GM19467 (cell line): ENCODE results near the gene KCNJ12.
"Not testable (repeated sequence)": the region's sequence is repeated elsewhere in the genome, so short reads cannot be mapped to it uniquely, and the experiment has no call there.

Experiments
- ATAC-seq: cut with Tn5 transposase; IDR thresholded peaks from one replicate; pipeline ENCODE4 v1.9.1; 2021; ENCODE audit warnings: mild to moderate bottlenecking, moderate library complexity; ENCODE audit not compliant: unreplicated experiment

Gene KCNJ12

DNA sequence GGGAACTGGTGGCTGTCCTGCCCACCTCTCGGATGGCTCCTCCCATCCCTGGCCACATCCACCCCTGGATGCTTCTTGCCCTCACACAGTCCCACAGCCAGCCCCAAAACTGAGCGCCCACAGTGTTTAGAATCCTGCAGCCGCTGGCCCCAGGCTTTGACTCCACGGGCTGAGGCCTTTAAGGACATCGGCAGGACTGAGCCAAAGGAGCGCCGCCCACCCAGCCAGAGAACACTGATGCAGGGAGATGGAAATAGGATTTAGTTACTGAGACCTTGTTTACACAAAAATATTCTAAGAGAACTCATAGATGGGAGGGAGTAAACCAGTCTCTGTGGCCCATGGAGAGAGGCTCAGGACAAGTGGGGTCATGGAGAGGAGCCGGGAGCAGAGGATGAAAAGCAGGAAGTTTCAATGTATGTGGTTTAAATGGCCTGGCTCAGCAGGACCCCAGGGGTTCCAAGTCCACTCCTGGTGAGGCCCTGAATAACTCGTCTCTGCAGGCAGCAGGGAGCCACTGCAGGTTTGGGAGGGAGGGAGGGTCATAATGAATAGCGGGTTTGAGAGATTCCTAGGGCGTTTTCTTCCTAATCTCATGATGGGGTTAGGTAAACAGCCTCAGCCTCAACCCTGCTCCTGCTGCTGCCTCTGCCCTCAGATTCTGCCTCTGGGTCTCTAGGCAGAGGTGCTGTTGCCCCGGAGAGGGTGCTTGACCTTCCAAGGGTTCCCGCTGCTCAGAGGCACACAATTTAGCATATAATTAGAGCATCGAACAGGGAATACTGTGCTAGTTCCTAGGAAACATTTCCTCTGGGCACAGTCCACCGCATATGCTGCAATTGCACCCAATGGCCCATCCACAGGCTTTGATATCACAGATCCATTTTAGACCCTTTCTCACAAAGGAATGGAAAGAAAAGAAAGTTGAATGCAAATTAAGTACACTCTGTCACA is 61.0 kb downstream of the KCNJ12 start:
- not testable (repeated sequence) for ATAC-seq

- not testable (repeated sequence) for ATAC-seq
These were observed 62.3 kb downstream of the KCNJ12 start for GRCh38 chr17:21438316-21439014.

DNA sequence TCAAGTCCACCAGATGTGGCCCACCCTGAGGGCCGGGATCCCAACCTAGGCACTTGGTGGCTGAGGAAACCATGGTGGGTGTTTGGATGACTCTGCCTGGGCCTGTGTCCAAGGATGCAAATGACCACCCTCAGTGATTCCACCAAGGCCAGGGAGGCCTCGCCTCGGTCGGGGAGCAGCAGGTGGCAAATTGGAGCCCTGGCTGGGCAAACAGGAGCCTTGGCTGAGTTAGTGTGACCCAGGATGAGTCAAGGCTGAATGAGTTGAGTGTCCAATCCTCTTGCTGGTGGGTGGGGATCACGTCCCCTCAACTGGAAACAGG is 62.8 kb downstream of the KCNJ12 start:
- ATAC-seq, result not testable (repeated sequence)

- no peak for ATAC-seq
These were observed 69.0 kb downstream of the KCNJ12 start for GRCh38 chr17:21445091-21445650.

DNA sequence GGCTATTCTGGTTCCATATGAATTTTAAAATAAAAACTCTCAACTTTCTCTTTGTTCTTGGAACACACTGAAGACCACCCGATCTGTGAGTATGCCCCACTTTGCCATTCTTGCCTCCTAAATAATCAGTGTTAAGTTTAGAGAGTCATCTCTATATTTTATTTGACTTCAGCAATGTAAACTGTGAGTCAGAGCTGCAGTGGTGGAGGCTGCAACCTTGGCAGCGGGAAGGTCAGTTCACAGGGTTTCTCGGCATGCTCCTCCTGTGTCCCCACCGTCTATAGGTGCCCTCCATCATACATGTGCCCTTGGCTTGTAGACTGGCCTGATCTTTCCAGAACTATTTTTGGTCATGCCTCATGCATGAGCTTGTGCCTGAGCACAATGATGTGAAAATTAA is 71.4 kb downstream of the KCNJ12 start:
- ATAC-seq, result not testable (repeated sequence)

GRCh38 chr17:21449891-21450290 is 73.7 kb downstream of the KCNJ12 start:
- not testable (repeated sequence) for ATAC-seq

GRCh38 chr17:21451975-21452374 is 75.8 kb downstream of the KCNJ12 start:
- no peak for ATAC-seq

DNA sequence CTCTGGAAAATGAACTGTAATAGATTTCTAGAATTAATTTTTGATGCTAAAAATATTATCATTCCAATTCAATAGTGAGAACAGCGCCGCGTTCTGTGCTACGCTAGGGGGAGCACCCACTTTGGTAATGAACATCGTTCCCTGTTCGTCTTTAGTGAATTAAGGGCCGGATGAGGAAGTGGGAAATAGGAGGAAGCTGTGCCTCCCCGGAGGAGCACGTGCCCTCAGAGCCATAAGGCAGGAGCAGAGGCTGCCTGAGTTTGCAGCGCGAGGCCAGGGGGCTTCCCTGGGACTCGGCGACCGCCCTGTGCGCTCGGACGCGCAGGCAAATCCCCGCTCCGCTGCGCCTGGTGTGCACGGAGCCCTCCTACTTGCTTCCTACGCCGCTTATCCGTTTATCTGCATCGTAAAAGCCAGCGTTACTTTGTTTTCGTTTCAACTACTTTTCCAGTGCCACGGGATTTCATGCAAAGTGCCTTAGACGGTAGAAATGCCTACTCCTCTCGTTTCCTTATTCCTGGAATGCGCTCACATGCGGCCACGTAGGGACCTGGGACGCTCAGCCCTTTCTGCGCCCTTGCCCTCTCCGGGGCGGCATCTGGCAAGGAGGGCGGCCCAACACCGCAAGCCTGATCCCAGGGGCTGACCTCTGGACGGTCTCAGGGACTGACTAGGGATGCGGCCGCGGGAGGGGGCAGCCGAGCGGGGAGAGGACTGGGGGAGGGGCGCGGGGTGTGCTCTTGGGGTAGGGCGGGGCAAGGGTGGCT is 76.4 kb downstream of the KCNJ12 start:
- ATAC-seq, result no peak

DNA sequence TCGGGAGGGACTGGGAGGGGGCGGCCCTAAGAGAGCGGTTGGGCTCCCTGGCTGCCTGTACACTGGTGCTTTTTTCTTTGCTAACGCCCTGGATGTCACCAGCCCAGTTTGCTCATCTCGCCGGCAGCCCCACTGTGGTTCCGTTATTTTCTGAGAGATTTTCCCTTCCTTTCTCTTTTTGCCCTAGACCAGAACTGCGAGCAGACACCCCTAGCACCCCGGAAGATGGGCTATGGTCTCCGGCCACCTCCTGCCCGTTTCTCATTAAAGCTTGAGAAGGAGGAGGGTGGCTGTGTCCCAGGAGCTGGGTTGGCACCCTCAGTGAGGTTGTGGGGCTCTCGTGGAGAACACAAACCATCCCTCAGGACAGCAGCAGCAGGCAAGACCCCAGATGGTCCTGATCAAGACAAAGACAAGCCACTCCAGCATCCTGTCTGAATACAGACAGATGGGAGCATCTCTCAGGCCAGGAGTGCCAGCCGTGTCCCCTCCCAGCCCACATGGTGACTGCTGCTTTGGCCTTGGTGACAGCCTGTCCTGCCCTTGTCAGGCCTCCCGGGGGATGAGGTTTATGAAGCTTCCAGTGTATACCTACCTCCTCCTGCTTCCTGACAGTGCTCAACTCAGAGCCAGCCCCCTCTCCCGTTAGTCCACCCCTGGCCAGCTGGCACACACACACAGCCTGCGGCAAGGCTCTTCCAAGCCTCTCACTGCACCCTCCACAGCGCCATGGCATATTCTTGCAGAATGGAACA is 77.2 kb downstream of the KCNJ12 start:
- no peak for ATAC-seq

DNA sequence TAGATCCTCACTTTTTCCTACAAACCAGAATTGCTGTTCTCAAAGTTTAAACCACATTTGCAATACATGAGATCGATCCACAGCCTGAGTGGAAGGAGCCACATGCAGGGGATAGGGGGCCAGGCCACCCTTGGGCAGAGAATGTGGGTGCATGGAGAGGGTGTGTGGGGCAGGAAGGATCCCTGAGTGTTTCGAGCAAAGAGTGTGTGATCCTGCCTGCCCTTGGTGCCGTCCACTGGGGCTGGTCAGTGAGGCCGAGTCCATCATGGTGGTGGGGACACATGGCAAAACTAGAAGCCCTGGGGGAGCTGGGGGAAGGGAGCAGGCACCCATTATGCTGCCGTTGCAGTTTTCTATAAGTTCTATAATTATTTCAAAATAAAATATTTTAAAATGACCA is 77.8 kb downstream of the KCNJ12 start:
- not testable (repeated sequence) for ATAC-seq

DNA sequence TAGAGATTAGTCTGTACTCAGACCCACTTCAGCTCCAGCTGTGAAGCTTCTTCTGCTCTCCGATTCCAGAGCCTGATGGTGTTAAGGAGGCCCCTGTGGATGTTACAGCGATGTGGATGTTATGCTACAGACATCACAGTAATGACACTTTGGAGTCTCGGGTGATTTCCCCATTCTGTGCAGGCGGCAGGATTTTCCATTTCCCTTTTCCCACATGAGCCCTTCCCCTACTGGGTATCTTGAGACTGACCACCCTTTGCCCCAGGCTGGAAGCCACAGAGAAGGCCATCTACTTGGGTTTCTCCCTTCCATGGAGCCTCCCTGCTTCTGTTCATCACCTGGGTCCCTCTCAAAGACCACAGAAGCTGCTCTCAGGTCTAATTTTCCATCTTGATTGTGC is 78.3 kb downstream of the KCNJ12 start:
- ATAC-seq, result no peak

DNA sequence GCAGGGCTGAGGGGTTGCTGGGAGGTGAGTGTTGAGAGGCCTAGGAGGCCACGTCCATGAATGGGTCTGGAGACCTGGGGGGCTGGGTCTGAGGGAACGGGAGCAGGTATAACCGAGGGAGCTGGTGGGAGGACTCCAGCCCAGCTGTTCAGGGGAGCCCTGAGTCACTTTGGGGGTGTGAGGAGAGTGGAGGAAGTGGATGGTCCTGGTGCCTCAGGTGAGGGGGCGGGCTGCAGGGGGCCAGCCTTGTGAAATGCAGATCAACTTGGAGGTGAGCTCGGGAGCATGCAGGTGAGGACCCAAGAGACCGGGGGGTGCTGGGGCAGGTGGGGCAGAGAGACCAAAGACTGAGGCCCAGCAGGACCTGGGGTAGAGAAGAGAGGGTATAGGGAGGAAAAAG is 79.6 kb downstream of the KCNJ12 start:
- ATAC-seq, result no peak

GRCh38 chr17:21456449-21456848 is 80.3 kb downstream of the KCNJ12 start:
- not testable (repeated sequence) for ATAC-seq

- peak; percentile 95 for ATAC-seq
These were observed 81.2 kb downstream of the KCNJ12 start for GRCh38 chr17:21457051-21458026.

- ATAC-seq, result no peak
These were observed 81.9 kb downstream of the KCNJ12 start for GRCh38 chr17:21458054-21458453.

DNA sequence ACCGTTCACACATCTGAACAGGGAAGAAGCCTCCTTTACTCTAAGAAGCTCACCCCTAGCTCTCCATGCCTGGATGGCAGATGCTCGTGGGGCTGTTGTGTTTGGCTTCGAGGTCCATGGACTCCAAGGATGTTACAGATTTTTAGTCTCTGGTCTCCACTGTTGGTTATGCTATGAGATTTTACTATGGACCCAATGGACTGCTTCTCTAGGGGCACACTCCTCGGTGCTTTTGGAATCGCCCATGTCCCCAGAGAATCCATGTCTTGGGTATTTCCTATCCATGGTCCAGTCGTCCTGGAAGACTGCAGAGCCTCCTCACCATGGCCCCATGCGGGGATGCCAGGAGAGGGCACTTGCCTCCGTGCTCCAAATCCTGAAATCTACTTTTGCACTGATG is 83.4 kb downstream of the KCNJ12 start:
- no peak for ATAC-seq

- no peak for ATAC-seq
These were observed 84.2 kb downstream of the KCNJ12 start for GRCh38 chr17:21460358-21460757.

- no peak for ATAC-seq
These were observed 86.1 kb downstream of the KCNJ12 start for GRCh38 chr17:21462237-21462636.

DNA sequence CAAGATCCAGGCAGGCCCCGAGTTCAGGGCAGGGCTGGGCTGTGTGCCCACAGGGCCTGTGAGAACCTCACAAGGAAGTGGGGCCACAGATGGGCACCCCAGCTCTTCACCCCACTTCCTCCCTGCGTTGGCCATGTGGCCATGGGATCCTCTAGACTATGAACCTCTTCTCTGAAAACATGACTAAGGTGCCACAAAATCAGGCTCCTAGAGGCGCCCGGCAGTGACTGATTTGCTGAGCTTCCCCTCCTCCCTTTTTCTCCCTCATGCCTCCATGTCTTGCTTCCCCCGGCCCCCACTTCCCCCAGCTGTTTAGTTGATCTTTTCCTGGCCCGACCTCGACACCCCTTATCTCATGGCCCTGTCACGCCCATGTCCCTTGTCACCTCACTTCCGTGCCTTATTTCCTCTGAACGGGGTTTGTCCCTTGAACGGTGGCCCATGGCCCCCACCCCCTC is 87.1 kb downstream of the KCNJ12 start:
- ATAC-seq, result no peak
